ENCODE results near the gene FAM120B.
A peak's percentile ranks its signal among the peaks of the same experiment; 100 is the strongest.

Gene FAM120B

DNA sequence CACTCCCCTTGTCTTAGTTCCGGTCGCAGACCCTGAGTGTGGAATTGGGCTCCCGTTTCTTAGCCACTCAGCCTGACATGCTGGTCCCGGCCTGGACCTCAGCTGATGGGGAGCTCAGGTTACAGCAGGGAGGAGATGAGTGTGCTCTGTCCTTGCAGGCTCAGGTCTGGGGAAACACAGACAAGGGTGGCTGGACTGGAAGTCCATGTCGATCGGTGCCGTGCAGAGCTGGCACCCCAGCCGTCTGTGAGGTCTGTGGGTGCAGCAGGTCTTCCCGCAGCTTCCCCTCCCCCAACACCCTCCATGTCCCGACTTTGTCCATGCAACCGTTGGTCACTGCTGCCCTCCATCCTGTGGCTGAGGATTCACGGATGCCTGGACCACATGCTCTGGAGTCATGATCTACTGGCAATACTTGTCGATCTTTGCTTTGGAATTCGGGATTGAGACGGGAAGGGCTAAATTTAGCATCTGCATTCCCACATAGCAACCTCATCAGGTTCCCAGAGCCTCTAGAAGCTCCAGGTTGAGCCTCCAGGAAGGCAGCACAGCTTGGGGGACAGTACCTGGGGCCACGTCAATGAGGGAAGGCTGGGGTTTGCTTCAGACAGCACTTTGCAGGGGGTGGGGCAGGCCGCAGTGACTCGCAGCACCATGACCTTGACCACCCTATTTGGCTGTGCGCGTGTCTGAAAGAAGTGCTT, 127.7 kb downstream of the FAM120B start:
- no peak for DNase-seq (ENCODE audit: low spot score)
- TF ChIP-seq, protein P1, sequence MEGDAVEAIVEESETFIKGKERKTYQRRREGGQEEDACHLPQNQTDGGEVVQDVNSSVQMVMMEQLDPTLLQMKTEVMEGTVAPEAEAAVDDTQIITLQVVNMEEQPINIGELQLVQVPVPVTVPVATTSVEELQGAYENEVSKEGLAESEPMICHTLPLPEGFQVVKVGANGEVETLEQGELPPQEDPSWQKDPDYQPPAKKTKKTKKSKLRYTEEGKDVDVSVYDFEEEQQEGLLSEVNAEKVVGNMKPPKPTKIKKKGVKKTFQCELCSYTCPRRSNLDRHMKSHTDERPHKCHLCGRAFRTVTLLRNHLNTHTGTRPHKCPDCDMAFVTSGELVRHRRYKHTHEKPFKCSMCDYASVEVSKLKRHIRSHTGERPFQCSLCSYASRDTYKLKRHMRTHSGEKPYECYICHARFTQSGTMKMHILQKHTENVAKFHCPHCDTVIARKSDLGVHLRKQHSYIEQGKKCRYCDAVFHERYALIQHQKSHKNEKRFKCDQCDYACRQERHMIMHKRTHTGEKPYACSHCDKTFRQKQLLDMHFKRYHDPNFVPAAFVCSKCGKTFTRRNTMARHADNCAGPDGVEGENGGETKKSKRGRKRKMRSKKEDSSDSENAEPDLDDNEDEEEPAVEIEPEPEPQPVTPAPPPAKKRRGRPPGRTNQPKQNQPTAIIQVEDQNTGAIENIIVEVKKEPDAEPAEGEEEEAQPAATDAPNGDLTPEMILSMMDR (IDR thresholded peaks at IDR 0.05; ENCODE audit: extremely low read depth, missing control alignments) = no peak

GRCh38 chr6:170434821-170435155, 128.2 kb downstream of the FAM120B start:
- no peak for DNase-seq (ENCODE audit: low spot score)

GRCh38 chr6:170435766-170436165, 129.2 kb downstream of the FAM120B start:
- TF ChIP-seq, protein P1 (IDR thresholded peaks at IDR 0.05; ENCODE audit: extremely low read depth, missing control alignments) = no peak
- no peak for DNase-seq (ENCODE audit: low spot score)

More at GRCh38 chr6:170434821-170435155, 128.2 kb downstream of the FAM120B start:
- TF ChIP-seq, protein P1 (IDR thresholded peaks at IDR 0.05; ENCODE audit: extremely low read depth, missing control alignments) = no peak

GRCh38 chr6:170436209-170436809, 129.8 kb downstream of the FAM120B start:
- no peak for DNase-seq (ENCODE audit: low spot score)
- TF ChIP-seq, protein P1 (IDR thresholded peaks at IDR 0.05; ENCODE audit: extremely low read depth, missing control alignments) = no peak

GRCh38 chr6:170437719-170438401, 131.3 kb downstream of the FAM120B start:
- DNase-seq (ENCODE audit: low spot score) = no peak
- TF ChIP-seq, protein P1 (IDR thresholded peaks at IDR 0.05; ENCODE audit: extremely low read depth, missing control alignments) = no peak

DNA sequence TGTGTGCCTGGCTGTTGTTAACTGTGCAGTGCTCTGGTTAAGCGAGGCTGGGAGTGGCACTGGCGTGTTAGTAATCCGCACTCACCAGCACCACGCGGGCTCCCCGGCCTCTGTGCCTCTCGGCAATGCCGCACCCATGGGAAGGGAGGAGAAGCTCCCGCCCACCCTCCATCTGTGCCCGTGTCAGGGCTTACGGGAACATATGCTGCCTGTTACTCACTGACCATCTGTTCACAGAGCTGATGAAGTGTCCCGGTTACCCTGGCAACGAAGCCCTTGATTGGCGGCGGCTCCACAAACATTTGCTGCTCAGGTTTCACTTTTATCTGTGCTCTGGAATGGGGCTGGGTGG, 131.8 kb downstream of the FAM120B start:
- peak; percentile 85 for DNase-seq (ENCODE audit: low spot score)
- TF ChIP-seq, protein P1 (IDR thresholded peaks at IDR 0.05; ENCODE audit: extremely low read depth, missing control alignments) = no peak

DNA sequence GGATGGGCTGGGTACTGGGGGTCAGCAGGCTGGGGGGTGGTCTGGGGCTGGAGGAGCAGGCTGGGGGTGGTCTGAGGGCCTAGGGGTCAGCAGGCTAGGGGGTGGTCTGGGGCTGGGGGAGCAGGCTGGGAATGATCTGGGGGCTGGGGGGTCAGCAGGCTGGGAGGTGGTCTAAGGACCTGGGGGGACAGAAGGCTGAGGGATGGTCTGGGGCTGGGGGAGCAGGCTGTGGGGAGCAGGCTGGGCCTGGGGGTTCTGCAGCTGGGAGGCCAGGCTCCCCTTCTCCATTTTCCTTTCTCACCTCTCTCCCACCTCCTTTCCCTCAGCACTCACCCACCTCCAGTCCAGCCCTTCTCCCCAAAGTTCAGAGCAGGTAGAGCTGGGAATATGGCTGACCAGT, 132.3 kb downstream of the FAM120B start:
- TF ChIP-seq, protein P1 (IDR thresholded peaks at IDR 0.05; ENCODE audit: extremely low read depth, missing control alignments) = no peak

More for the DNA sequence above, 132.3 kb downstream of the FAM120B start:
- no peak for DNase-seq (ENCODE audit: low spot score)

Data from GM20000 (cell line).